IPS DF 4.7 (cell line): ENCODE results near the gene PTPRC.
"Not testable (repeated sequence)": the region's sequence is repeated elsewhere in the genome, so short reads cannot be mapped to it uniquely, and the experiment has no call there.

Source experiments
- DNase-seq: peaks from one replicate; pipeline ENCODE4 v3.0.0-alpha.2; 2013; ENCODE audit warnings: low spot score; ENCODE audit errors: extremely low read depth

PTPRC gene, protein sequence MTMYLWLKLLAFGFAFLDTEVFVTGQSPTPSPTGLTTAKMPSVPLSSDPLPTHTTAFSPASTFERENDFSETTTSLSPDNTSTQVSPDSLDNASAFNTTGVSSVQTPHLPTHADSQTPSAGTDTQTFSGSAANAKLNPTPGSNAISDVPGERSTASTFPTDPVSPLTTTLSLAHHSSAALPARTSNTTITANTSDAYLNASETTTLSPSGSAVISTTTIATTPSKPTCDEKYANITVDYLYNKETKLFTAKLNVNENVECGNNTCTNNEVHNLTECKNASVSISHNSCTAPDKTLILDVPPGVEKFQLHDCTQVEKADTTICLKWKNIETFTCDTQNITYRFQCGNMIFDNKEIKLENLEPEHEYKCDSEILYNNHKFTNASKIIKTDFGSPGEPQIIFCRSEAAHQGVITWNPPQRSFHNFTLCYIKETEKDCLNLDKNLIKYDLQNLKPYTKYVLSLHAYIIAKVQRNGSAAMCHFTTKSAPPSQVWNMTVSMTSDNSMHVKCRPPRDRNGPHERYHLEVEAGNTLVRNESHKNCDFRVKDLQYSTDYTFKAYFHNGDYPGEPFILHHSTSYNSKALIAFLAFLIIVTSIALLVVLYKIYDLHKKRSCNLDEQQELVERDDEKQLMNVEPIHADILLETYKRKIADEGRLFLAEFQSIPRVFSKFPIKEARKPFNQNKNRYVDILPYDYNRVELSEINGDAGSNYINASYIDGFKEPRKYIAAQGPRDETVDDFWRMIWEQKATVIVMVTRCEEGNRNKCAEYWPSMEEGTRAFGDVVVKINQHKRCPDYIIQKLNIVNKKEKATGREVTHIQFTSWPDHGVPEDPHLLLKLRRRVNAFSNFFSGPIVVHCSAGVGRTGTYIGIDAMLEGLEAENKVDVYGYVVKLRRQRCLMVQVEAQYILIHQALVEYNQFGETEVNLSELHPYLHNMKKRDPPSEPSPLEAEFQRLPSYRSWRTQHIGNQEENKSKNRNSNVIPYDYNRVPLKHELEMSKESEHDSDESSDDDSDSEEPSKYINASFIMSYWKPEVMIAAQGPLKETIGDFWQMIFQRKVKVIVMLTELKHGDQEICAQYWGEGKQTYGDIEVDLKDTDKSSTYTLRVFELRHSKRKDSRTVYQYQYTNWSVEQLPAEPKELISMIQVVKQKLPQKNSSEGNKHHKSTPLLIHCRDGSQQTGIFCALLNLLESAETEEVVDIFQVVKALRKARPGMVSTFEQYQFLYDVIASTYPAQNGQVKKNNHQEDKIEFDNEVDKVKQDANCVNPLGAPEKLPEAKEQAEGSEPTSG (N-terminal part only)

DNA sequence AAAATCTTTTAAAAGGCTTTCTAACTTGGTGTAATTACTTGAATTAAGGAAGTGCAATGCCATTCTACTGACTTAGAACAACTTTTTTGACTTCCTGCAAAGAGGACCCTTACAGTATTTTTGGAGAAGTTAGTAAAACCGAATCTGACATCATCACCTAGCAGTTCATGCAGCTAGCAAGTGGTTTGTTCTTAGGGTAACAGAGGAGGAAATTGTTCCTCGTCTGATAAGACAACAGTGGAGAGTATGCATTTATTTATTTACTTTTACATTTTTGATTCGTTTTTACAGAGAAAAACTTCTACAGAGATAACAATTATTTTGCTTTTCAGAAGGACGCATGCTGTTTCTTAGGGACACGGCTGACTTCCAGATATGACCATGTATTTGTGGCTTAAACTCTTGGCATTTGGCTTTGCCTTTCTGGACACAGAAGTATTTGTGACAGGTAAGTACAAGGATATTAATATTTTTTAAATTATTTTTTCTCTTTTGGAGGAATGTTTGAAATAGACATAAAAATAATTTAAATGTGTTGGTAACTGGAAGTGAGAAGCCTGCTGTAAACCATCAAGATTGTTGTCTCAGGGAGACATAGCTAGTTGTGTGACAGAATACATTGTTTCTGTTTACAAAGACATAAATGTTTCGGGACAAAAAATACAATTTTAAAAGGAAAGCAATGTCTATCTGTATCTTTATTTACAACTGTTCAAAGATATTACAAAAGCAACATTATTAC lies at the start of gene PTPRC:
TSS of gene PTPRC (plus strand) at position 147 of the 742 bp plus-strand sequence. CDS start at position 376, 229 bp downstream.
- no peak for DNase-seq

DNA sequence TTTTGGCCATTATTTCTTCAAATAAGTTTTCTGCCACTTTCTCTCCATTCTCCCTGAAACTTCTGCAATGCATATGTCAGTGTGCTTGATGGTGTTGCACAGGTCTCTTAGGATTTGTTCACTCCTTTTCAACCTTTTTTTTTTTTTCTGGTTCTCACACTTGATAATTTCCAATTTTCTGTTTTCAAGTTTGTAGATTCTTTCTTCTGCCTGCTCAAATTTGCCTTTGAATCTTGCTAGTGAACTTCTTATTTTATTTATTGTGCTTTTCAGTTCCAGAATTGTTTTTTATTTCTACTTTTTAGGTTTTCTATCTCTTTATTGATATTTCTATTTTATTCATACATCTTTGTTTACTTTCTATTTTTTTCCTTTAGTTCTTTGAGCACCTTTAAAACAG lies 48.4 kb upstream of the PTPRC start:
- DNase-seq = no peak

DNA sequence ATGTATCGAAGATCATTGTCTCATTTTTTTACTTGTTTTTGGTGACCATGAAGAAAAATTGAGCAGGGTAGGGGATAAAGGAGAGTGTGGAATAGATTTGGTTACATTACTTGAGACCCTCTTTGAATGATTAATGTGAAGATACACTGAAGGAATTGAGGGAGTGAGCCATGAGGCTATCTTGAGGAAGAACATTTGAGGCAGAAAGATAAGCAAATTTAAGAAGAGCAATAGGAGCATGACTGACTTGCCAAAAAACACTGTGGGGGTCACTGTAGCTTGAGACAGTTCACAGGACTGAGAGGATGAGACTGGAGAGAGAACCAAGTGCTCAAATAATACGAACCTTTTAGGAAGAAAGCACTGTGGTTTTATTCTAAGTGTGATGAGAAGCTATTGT lies 43.1 kb upstream of the PTPRC start:
- DNase-seq = no peak

DNA sequence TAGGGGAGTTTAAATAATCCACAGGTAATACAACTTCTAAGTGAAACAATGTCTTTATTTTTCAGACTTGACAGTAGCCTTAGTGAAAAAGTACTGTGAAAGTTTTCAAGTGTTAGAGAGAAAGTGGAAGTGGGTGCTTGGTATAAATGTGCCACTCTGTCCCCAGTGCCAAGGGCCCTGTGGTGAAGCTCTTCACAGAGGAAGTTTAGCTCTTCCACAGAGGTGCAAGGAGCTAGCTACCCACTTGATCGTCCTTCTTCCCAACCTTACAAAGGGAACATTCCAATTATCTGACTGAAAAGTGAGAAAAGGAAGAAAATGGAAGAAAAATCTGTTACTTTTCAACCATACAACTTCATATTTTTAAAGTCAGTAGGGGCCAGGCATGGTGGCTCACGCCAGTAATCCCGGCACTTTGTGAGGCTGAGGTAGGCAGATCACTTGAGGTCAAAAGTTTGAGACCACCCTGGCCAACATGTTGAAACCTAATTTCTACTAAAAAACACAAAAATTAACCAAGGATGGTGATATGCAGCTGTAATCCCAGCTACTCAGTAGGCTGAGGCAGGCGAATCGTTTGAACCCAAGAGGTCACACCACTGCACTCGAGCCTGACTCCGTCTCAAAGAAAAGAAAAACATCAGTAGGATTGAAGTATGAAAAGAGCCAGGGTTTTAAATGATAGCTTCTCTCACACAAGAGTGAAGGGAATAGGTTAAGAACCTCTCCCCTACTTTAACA lies 41.0 kb upstream of the PTPRC start:
- DNase-seq = no peak

DNA sequence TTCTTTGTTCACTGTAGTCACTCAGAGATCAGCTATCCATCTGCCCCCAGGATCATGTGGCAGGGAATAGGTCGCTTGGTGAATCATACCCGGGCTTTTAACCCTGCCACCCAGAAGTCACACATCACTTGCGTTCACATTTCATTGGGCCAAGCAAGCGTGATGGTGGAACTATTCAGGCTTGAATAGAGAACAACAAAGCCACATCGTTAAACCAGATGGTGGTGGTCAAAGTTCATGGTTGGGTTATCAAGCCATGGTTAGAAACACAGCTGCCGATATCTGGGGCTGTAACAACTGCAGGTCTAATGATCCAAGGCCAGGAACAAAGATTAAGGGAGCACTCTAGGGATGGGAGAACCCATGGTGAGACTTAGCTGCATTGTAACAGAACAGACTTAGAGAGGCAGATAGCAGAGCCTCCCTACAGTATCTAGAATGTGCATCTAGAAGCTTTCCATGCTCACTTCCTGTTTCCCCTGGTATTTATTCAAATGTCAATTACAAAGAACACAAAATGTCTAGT lies 40.0 kb upstream of the PTPRC start:
- no peak for DNase-seq

DNA sequence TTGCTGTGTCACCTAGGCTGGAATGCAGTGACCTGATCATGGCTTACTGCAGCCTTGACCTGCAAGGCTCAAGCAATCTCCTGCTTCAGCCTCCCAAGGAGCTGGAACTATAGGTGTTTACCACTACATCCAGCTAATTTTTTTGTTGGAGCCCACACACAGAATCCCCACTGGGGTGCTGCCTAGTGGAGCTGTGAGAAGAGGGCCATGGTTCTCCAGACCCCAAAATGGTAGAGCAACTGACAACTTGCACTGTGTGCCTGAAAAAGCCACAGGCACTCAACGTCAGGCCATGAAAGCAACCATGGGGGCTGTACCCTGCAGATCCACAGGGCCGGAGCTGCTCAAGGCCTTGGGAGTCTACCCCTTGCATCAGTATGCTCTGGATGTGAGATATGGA lies 39.1 kb upstream of the PTPRC start:
- no peak for DNase-seq

DNA sequence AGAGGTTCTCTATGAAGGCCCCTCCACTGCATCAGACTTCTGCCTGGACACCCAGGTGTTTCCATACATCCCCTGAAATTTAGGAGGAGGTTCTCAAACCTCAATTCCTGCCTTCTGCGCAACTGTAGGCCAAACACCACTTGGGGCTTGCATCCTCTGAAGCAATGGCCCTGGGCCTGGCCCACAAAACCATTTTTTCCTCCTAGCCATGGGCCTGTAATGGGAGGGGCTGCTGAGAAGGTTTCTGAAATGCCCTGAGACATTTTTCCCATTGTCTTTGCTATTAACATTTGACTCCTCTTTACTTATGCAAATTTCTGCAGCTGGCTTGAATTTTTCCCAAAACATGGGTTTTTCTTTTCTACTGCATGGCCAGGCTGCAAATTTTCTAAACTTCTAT lies 37.9 kb upstream of the PTPRC start:
- DNase-seq = no peak

DNA sequence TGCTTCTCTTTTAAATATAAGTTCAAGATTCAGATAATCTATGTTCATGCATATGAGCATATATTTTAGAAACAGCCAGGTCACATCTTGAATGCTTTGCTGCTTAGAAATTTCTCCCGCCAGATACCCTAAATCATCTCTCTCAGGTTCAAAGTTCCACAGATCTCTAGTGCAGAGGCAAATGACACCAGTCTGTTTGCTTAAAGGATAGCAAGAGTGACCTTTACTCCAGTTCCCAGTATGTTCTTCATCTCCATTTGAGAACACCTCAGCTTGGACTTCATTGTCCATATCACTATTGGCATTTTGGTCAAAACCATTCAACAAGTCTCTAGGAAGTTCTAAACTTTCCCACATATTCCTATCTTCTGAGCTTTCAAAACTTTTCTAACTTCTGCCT lies 37.5 kb upstream of the PTPRC start:
- not testable (repeated sequence) for DNase-seq

DNA sequence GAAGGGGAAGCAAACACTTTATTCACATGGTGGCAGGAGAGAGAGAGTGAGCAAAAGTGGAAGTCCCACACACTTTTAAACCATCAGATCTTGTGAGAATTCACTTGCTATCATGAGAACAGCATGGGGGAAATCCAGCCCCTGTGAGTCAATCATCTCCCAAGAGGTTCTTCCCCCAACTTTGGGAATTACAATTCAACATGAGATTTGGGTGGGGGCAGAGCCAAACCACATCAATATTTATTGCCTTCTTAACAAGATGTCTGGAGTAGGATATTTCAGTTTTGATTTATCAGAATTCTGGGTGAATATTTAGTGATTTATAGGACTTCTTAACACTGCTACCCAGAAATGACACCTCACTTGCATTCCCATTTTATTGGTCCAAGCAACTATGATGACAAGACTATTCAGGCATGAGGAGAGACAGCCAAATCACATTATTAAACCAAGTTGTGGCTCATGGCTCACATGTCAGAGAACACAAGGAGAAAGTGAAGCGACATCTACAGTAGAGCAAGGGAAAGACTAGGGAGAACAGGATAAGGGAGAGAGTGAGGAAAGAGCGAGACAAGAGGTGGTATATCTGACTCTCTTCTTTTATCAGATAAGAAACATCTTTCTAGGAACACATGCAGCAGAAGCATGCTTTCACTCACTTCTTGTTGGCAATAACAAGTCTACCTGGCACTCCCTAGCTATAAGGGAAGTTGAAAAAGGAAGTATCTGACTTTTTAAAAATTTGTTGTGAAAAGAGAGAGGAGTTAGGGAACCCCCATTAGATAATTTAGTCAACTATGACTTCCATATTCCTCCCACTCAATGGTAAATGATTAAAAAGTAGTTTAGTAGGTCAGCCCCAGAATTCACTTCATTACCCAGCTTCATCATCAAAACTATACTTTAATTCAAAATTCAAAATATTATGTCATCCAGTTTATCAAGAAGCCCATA lies 36.6 kb upstream of the PTPRC start:
- DNase-seq = no peak

DNA sequence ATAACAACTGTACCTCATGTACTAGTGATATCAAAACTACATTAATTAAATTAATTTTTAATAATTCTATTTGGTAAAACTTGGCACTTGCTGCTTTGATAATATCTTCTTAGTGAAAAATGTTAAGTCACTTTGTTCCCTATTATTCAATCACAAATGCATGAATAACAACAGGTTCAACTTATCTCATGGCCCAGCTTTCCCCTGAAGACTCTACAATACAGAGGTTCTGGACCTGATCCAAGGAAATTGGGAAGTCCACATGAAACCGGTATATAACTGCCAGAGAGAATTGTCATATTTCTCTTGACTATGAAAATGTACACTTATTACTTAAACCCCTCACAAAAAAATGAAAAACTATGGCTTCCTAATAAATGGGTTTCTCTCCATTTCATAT lies 33.9 kb upstream of the PTPRC start:
- DNase-seq = no peak

DNA sequence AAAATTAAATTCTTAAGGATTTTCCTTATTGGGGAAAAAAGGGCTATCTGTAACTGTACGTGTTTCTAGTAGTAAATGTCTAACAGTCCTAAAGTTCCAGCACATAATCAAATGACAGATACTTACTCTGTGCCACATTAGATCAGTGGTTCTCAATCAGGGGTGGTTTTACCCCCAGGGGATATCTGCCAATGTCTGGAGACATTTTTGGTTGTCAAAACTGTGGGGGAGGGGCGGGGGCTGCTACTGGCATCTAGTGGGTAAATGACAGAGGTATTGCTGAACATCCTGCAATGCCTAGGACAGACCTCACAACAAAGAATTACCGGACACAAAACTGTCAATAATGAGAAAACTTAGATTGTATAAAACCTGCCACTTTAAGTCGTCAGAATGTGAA lies 33.4 kb upstream of the PTPRC start:
- DNase-seq = no peak

DNA sequence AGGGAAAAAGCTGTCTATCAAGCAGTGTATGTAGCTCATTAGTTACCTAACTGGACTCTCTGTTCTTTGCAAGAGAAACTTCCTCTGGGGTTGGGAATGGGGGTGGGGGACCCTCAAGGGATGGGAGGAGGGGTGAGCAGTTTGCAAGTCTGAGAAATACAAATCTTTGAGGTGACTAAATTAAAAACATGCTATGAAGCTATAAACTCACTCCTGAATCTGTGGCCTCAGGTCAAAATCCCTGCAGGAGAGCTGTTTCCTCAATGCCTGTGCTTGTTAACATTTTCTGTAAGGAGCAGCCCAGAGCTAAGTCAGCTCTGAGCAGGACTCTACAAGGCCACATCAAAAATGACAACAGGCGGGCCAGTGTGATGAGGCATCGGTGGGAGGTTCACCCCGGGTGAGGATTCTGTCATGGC lies 32.8 kb upstream of the PTPRC start:
- no peak for DNase-seq

DNA sequence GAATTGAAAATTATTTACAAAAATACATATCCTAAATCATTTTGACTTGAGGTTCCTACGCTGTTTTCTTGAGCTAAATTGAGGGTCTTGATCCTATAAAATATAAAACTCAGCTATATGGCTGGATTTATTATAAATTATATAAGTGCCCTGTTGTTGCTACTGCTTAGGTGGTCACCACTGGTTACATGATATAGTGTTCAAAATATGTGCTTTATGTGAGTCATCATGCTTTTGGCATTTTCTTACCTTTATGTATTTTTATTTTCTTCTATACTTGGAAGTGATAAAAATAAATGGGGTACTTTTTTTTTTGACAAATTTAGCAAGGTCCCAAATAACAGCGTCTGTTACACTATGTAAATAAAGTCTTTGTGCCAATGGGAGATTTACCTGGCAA lies 31.1 kb upstream of the PTPRC start:
- DNase-seq = no peak

DNA sequence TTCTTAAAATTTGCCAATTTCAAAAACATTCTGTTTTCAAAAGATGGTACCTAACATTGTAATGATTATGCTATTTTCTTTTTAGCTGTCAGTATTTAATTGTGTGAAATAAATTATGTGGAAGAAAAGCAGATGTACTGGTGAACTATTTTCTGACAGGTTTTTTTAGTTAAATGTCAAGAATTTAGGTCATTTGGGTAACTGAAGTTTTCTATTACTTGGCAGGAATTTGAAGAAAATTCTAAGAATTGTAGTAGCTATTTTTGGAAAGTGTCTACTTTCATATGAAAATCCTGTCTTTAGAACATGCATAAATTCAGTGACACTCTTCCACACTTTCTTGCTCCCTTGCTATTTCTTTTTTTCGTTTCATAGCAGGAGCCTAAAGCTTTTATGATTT lies 28.5 kb upstream of the PTPRC start:
- DNase-seq = no peak

DNA sequence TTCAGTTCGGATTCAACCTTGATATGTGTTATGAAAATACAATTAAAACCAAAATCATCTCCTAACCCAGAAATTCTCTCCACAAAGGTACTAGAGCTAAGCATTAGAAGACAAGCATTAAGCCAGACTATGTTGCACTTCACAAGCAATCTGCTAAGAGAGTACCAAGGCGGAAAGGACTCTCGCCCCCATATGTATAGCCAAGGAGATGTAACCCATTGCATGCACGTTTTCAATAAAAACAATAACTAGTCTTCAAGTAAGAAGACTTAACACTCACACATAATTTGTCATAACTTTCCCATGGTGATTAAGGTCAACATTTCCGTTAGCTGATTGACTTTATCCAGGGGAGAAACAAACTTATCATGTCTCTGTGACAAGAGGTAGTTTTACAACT lies 27.6 kb upstream of the PTPRC start:
- DNase-seq = no peak

DNA sequence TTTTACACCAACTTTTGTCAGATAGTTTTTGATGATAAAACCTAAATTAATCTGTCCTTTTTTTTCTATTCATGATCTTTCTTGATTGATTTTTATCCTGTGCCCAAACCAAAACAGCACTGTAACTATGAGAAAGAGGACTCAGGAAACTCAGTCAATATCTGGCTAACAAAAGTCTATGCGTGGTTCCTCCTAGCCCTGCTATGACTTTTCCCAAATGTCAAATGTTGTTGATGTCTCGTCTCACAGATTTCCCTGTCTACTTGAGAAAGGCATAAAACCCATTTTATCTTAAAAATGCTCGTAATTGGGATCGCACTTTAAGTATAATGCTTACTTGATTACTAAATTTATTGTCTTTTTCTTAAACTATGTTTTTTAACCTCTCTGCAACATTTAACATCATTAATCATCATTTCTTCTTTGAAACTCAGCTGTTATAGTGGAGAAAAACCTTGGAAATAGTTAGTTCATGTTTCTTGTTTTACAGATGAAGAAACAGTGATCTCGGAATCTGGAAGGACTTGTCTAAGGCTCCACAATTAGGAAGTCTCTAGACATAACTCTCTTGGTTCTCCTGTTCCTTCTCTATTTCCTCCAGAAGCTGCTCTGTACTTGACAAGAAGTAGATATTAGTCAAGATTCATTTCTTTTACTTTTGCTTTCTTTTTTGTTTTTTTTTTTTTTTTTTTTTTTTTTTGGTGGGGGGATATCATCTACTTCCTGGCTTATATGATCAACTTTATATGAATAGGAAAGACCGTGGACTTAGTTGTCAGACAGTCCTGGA lies 26.2 kb upstream of the PTPRC start:
- DNase-seq = no peak

DNA sequence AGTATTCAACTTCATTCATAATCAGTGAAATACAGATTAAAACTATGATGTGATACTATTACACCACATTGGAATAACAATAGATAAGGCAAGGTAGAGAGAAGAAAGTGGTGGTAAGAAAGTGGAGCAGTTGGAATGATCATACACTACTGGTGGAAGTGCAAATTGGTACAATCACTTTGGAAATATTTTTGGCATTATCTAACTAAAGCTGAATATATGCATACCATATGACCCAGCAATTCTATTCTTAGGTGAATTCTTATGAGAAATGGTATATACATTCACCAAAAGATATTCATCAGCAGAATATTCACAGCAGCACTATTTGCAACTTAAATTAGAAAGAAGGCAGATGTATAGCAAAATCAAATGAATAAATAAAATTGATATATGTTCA lies 21.4 kb upstream of the PTPRC start:
- no peak for DNase-seq
